Stimulated activated naive CD4-positive, alpha-beta T cell (primary cell): ENCODE measurements around the gene SH3BP5.

Experiments used
- DNase-seq, 6 experiments: peaks; one replicate each; lab custom pipeline; 2025; lab: John Stamatoyannopoulos, UW

Gene SH3BP5

GRCh38 chr3:15347063-15347736 is 14.8 kb upstream of the SH3BP5 start:
- DNase-seq: peak in 3 of 6 experiments; percentile 47 to 63 (median 53)

GRCh38 chr3:15346516-15346915 is 14.1 kb upstream of the SH3BP5 start:
- DNase-seq: no peak

DNA sequence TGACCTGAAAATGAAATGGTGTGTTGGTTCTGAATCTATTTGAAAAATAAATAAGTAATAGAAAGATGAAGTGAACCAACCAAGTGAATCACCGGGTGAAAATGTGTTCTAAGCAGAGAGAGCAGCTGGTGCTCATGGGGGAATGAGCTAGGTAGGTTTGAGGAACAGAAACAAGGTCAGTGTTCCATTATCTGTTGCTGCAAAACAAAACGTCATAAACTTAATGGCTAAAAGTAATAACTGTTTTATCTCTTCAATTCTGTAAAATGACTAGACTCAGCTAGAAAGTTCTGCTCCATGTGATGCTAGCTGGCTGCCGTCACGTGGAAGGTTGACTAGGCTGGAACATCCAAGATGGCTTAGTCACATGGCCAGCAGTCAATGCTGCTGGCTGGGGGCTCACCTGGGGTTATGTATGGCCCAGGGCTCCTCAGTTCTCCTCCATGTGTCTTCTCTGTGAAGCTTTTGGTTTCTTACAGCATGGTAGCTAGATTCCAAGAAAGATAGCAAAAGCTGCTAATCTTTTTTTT is 13.3 kb upstream of the SH3BP5 start:
- DNase-seq: no peak

DNA sequence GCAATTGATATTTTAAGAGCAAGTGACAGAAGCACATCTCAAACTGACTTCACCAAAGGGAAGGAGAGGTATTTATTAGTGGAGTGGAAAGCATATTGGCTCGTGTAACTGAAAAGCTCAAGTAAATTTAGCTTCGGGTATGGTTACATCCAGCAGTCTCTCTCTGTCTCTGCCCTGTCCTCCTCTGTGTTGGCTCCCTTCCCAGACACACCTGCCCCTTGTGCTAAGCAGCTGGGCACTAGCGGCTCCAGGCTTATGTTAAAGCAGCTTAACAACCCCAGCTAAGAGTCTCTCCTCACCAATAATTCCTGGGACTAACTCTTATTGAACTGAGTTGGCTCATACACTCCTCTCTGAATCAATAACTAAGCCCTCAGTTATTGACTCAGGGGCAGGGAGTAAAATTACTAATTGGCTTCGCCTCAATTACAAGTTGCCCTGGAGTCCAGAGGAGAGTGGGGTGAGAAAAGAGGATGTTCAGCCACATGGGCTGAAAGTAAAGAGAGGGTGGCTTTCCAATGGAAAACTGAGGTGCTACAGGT is 12.8 kb upstream of the SH3BP5 start:
- DNase-seq: no peak

DNA sequence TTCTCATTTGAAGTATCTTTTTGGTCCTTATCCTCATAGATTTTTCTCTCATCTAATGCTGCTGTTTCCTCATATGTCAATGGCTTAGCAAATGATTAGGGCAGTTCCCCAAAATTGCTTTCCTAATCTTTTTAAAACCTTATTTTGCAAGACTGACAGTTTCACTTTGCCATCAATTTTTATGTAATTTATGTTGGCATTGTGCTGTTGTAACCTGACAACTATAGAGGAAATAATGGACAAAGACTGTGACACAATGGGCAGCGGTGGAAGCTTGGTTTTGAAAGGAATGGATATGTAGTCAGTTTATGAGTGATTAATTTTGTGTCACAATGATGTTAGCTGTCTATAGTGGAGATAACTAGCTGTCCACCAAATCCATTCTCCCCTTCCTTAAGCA is 10.6 kb upstream of the SH3BP5 start:
- no peak for DNase-seq

DNA sequence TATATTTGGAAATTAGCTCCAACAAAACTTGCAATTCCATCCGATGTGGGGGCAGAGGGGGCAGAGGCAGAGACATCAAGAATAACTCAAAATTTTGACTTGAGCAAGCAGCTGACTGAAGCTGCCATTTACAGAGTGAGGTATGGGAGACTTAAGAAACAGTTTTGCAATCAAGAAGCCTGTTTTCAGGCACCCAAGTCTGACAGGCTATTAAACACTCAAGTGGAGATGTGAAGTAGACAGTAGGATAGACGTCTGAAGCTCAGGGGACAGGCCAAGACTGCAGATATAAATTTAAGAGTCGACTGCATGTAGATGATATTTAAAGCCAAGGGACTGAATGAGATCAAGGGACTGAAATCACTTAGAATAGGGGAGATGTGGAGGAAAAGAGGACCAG is 9.9 kb upstream of the SH3BP5 start:
- DNase-seq: no peak

DNA sequence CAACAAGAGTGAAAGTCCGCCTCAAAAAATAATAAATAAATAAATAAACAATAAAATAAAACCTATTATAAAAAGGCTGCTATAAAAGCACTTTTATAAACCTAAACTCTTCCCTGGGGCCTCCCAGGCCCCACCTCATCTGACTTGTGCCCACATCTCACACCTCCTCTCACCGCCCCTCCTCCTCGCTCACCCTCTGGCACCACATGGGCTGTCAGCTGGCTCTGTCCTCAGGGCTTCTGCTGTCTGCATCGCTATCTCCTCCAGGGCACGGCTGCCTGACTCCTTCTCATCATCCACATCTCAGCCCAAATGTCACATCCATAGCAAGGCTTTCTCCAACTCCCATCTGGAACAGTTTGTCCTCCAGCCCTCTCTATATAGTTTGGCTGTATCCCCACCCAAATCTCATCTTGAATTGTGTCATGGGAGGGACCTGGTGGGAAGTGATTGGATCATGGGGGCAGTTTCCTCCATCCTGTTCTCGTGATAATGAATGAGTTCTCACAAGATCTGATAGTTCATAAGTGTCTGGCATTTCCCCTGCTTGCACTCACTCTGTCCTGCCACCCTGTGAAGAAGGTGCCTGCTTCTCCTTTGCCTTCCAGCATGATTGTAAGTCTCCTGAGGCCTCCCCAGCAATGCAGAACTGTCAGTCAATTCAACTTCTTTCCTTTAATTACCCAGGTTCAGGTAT is 8.8 kb upstream of the SH3BP5 start:
- no peak for DNase-seq

GRCh38 chr3:15339786-15340215 is 7.4 kb upstream of the SH3BP5 start:
- DNase-seq: no peak

GRCh38 chr3:15339001-15339400 is 6.6 kb upstream of the SH3BP5 start:
- no peak for DNase-seq

GRCh38 chr3:15337963-15338362 is 5.6 kb upstream of the SH3BP5 start:
- DNase-seq: no peak

DNA sequence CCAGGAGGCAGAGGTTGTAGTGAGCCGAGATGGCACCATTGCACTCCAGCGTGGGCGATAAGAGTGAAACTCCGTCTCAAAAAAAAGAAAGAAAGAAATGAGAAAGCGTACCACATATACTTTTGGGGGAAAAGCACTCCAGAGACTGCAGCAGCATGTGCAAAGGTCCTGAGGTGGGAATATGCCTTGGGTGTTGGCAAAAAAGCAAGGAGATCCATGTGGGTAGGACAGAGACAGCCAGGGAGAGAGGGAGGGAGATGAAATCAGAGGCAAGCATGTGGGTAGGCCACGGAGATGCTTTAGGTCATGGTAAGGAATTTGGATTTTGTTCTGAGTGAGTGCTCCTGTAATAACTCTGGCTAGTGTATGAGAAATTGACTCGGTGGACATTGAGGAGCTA is 3.7 kb upstream of the SH3BP5 start:
- no peak for DNase-seq

DNA sequence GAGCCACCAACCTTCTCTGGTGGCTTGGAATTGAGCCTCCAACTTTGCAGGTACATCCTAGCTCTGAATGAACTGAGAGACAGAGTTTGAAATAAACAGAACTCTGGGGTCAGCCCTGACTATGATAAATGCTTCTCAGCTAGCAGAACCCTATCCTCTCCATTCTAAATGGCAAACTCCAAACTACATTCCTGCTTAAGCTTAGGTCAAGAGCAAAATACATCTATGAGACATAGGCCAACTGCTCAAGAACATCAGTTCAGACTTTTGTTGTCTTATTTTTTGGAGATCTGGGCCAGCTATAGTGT is 1.5 kb upstream of the SH3BP5 start:
- DNase-seq: no peak

DNA sequence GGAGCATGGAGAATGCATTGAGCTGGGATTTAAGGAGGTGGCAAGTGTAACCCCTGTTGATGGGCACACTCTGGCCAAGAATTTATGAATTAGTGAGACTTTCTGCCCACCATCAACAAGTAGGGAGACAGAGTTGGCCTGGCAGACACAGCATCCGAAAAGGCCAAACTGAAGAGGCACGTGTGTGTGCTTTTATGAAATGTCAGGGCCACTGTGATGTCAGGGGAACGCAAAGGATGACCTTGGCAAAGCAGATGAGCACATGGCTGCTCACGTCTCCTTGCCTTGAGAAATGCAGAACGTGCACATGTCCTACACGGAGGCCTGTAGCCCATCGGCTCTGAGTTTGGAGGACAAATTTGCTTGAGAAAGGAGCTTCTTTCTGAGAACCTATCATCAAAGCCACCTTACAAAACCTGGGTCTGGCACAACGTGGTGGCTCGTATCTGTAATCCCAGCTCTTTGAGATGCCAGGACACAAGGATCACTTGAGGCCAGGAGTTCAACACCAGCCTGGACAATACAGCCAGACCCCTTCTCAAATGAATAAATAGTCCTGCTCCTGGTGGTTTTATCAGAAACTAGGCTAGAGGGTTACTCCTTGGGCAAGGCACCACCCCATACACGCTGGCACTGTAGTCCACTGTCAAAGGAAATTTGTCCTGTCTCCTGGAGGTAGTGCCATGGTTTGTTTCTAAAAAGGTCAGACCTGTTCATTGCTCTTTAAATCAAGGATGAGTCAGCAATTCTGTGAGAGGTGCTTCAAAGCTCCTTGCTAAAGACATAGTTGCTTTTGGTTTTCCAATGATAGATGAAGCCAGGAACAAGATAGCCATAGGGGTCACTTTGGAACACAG is 941 bp upstream of the SH3BP5 start:
- DNase-seq: no peak

DNA sequence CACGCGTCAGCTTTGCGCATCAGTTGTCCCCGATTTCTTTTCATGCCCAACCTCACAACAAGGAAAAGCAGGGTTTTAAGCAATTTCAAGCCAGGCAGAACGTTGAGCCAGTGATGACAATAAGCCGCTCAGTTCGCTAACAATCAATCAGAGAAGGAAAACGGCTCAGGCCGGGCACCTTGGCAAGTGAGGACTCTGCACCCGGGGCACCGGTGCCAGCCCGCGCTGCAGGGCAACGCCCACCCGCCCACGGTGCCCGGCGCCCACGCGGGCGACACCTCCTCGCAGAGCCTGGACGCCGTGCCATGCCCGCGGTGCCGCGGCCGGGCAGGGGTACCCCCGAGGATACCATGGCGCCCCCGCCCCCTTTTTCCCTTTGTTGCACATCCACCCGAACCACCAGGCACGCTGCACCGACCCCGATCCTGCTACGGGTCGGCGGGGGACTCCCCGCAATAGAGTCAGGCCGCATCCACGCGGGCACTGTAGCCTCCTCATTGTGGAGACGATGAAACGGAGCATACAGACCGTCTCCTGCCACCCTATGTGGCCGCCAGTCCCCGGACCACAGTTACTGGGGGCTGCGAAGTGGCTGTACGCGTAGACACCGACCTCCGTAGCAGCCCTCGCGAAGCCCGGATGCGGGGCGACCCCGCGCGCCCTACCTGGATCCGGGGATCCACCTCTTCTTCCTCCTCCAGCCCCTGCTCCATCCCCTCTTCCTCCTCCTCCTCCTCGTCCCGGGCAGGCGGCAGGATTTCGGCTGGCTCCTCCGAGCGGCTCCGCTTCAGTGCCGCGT is 581 bp downstream of the SH3BP5 start:
- peak in 5 of 6 experiments; percentile 17 to 51 (median 40) for DNase-seq

GRCh38 chr3:15331072-15331605 is 1.2 kb downstream of the SH3BP5 start:
- DNase-seq: no peak

- no peak for DNase-seq
Observed at GRCh38 chr3:15330031-15330596, 2.3 kb downstream of the SH3BP5 start.

GRCh38 chr3:15329046-15330005 is 3.1 kb downstream of the SH3BP5 start:
- DNase-seq: no peak

DNA sequence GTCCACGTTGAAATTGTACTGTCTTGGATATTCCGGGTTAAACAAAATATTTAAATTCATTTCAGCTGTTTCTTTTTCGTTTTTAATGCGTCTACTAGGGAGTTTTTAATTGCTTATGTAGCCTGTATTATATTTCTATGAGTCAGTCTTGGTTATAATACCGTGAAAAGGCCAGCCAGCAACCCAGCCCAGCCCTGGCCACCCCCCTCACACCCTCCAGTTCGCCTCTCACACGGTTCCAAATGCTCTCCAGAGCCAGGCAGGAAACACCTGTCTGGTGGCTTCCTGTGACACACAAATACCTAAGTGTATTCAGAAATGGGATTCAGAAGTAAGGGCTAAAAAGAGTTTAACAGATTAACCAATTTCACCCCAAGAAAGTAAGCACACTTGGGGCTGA is 4.4 kb downstream of the SH3BP5 start:
- DNase-seq: no peak

- no peak for DNase-seq
Observed at GRCh38 chr3:15326673-15327072, 5.7 kb downstream of the SH3BP5 start.

GRCh38 chr3:15326037-15326436 is 6.3 kb downstream of the SH3BP5 start:
- DNase-seq: no peak
